GM12875 (cell line): ENCODE measurements around the gene IKZF4.
"Not testable (repeated sequence)": the region's sequence is repeated elsewhere in the genome, so short reads cannot be mapped to it uniquely, and the experiment has no call there.

ENCODE experiments used
- H3K4me3 ChIP-seq: one replicate; pipeline ENCODE4 v1.5.1; 2011; ENCODE audit warnings: low read depth, low read length, control low read depth
- TF ChIP-seq, protein P1 (sequence below): IDR thresholded peaks from 2 replicates; pipeline ENCODE4 v1.5.1; 2011; ENCODE audit warnings: low read depth, mild to moderate bottlenecking, control low read depth, inconsistent platforms, low read length, moderate library complexity, borderline replicate concordance; ENCODE audit not compliant: insufficient read depth

IKZF4 gene

GRCh38 chr12:56001487-56002100 is 19.2 kb upstream of the IKZF4 start:
- no peak overlapping the region for H3K4me3 ChIP-seq
- TF ChIP-seq, protein P1, sequence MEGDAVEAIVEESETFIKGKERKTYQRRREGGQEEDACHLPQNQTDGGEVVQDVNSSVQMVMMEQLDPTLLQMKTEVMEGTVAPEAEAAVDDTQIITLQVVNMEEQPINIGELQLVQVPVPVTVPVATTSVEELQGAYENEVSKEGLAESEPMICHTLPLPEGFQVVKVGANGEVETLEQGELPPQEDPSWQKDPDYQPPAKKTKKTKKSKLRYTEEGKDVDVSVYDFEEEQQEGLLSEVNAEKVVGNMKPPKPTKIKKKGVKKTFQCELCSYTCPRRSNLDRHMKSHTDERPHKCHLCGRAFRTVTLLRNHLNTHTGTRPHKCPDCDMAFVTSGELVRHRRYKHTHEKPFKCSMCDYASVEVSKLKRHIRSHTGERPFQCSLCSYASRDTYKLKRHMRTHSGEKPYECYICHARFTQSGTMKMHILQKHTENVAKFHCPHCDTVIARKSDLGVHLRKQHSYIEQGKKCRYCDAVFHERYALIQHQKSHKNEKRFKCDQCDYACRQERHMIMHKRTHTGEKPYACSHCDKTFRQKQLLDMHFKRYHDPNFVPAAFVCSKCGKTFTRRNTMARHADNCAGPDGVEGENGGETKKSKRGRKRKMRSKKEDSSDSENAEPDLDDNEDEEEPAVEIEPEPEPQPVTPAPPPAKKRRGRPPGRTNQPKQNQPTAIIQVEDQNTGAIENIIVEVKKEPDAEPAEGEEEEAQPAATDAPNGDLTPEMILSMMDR: no peak

- H3K4me3 ChIP-seq: not testable (repeated sequence)
These were observed 17.5 kb upstream of the IKZF4 start for GRCh38 chr12:56003376-56003775.

- TF ChIP-seq, protein P1: no peak
These were observed 16.6 kb upstream of the IKZF4 start for GRCh38 chr12:56004211-56004610.

DNA sequence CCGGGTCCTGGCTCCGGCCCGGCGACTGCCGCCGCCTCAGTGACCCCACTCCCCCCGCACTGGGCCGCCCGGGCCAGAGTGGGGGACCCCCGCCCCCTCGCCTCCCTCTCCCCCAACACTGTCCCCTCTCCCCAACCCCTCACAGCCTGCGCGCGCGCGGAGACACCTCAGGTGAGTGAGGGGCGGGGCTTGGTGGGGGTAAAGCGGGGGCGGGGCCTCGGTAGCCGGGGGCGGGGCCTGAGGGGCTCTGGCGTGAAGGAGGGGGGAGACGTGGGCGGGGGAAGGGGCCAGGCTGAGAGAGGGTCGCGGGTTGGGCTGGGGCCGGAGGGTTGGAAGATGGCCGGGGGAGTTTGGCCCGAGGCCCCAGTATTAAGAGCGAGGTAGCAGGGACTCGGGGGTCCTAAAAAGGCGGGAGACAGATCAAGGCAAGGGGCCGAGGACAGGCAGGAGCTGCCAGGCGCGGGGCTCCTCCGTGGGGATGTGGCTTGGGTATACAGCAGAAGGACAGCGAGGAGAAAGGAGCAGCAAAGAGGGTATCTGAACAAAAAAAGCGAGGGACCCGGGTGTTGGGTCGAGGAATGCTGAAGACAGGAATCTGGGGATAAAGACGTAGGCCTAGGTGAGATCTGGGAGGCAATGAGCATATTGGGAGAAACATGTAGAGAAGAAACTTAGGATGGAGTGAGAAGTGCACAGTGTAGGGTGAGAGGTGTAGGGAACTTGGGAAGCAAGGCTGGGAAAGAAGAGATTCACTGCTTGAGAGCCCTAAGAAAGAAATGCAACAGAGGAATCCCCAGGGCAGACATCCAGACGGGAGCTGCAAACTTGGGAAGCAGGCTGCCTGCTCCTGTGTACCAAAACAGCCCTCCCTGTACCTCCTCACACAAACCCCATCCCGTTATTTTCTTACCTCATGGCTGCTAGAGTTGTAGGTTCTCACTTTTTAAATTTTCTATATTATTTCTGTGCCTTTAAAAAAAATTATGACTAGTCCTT is 13.0 kb upstream of the IKZF4 start:
- TF ChIP-seq, protein P1: no peak
- H3K4me3 ChIP-seq: peak overlapping the region; percentile 79

More at GRCh38 chr12:56004211-56004610, 16.6 kb upstream of the IKZF4 start:
- H3K4me3 ChIP-seq: no peak overlapping the region

- TF ChIP-seq, protein P1: no peak
- no peak overlapping the region for H3K4me3 ChIP-seq
These were observed 10.7 kb upstream of the IKZF4 start for GRCh38 chr12:56010111-56010570.

DNA sequence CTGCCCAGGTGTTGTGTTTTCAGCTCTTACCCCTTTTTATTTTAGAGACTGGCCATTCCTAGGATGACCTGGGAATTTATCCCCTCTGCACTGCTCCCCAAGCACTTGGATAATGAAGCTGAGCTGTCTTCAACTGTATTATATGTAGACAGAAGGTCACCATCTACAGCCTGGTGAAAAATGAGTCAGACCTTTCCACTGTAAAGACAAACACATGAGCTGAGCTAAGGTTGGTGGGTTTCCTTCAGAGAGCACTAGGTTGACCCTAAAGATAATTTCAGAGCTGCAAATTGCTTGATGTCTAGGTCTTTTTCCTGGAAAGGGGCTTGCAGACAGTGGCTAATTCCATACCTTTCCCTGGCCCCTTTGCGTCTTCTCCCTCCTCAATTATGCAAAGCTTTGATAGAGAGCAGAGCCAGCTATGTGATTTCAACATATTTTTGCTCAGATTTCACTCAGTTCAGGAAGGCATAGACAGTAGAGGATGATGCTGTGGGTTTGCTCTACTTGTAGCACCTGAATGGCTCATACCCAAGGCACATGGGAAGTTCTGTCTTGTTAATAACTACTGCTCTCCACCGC is 9.2 kb upstream of the IKZF4 start:
- TF ChIP-seq, protein P1: no peak
- H3K4me3 ChIP-seq: no peak overlapping the region

GRCh38 chr12:56013482-56013881 is 7.4 kb upstream of the IKZF4 start:
- H3K4me3 ChIP-seq: no peak overlapping the region
- TF ChIP-seq, protein P1: no peak
